ENCODE data around the gene EPHB4.
"Not testable (repeated sequence)": the region's sequence is repeated elsewhere in the genome, so short reads cannot be mapped to it uniquely, and the experiment has no call there.

- TF ChIP-seq CTCF, POLR2A, EP300 (IDR thresholded peaks at IDR 0.05): not testable (repeated sequence)
These were observed 64.5 kb downstream of the EPHB4 start for GRCh38 chr7:100762841-100763240.

Measured in ovary (tissue), 3 donors.